Upper lobe of left lung (tissue), 6 donors: Measurements from ENCODE around the gene NEDD4L. TPM values are rescaled to one million over a fixed set of nuclear protein-coding genes. Genes with fewer than 3 reads are reported as not detected.

ENCODE experiments used
- ATAC-seq, 2 donors: fragments of 200-7000 bp; cut with Tn5 transposase; one replicate each; pipeline ENCODE4 v1.9.1; 2022; ENCODE audit warnings: mild to moderate bottlenecking in 2 of 2, moderate library complexity in 2 of 2; ENCODE audit not compliant: low FRiP score in 2 of 2
- DNase-seq, 2 donors: peaks; one replicate each; pipeline ENCODE4 v3.0.0-alpha.2; 2019 to 2020
- H3K27ac ChIP-seq, 4 donors: fragments of 200-600 bp; sonication (generic); one replicate each; pipeline ENCODE4 v1.5.1; 2016 to 2019
- H3K27me3 ChIP-seq, 4 donors: fragments of 200-600 bp; sonication (generic); one replicate each; pipeline ENCODE4 v1.5.1; 2017 to 2019
- H3K36me3 ChIP-seq, 4 donors: fragments of 200-600 bp; sonication (generic); one replicate each; pipeline ENCODE4 v1.5.1; 2016 to 2019
- H3K4me1 ChIP-seq, 4 donors: fragments of 200-600 bp; sonication (generic); one replicate each; pipeline ENCODE4 v1.5.1; 2018 to 2019
- H3K4me3 ChIP-seq, 4 donors: fragments of 200-600 bp; sonication (generic); one replicate each; pipeline ENCODE4 v1.5.1; 2017 to 2019; ENCODE audit warnings: mild to moderate bottlenecking in 2 of 4, moderate library complexity in 1 of 4
- H3K9me3 ChIP-seq, 4 donors: fragments of 200-600 bp; sonication (generic); one replicate each; pipeline ENCODE4 v1.5.1; 2018 to 2019
- CTCF ChIP-seq, 6 experiments: fragments of 450-650 bp in 4 of 6; fragments of 200-600 bp in 2 of 6; sonication (generic) in 2 of 6; IDR thresholded peaks; one replicate each; pipeline ENCODE4 v1.5.1; 2016 to 2019; ENCODE audit warnings: antibody characterized with exemption in 6 of 6
- EP300 ChIP-seq, 4 donors: sonication (generic); formaldehyde crosslinking; IDR thresholded peaks; one replicate each; pipeline ENCODE4 v1.5.1; 2017; ENCODE audit warnings: antibody characterized with exemption in 4 of 4, control low read depth in 2 of 4
- POLR2A ChIP-seq, 4 donors: fragments of 450-650 bp; IDR thresholded peaks; one replicate each; pipeline ENCODE4 v1.5.1; 2016 to 2017; ENCODE audit warnings: antibody characterized with exemption in 4 of 4, mild to moderate bottlenecking in 2 of 4
- POLR2AphosphoS5 ChIP-seq, 2 donors: sonication (generic); formaldehyde crosslinking; IDR thresholded peaks; one replicate each; pipeline ENCODE4 v1.5.1; 2017; ENCODE audit warnings: antibody characterized with exemption in 2 of 2
- WGBS, 2 donors: methylation state at CpG; one replicate each; pipeline ENCODE4 v1.1.5; 2017 to 2018; 5-methylcytosine and 5-hydroxymethylcytosine counted together
- total RNA-seq, 6 donors: library from RNA; depleted of rRNA in 4 of 6; stranded (reverse); fragments of >200 nt in 4 of 6; gene quantifications; one replicate each; pipeline versions ENCODE4 v1.1.0 to v1.2.1, GENCODE V29; 2016 to 2021
- donor health status: DM: no; HTN: no; CAD: no; lungs with moderate emphysema.
- donor health status: DM: no; HTN: yes; CAD: no; lungs with severe emphysema.

NEDD4L gene
- total RNA-seq, 6 donors from 2014 or later, result 148 to 491 (median 300) TPM

GRCh38 chr18:58132595-58133261 is 88.7 kb downstream of the NEDD4L start:
- ATAC-seq, result no peak
- WGBS, 2 donors, result 63 to 68% methylated on average over 8 of the region's 8 CpGs
- TF ChIP-seq CTCF (IDR thresholded peaks at IDR 0.05), result no peak
- TF ChIP-seq EP300 (IDR thresholded peaks at IDR 0.05), result no peak
- TF ChIP-seq POLR2AphosphoS5 (IDR thresholded peaks at IDR 0.05), result no peak
- no peak for TF ChIP-seq POLR2A (IDR thresholded peaks at IDR 0.05)
- H3K27ac ChIP-seq, result no peak overlapping the region
- no peaks in the 10 kb centered on the region for H3K9me3 ChIP-seq
- no peaks in the 10 kb centered on the region for H3K36me3 ChIP-seq
- no peak for DNase-seq
- peaks cover 8 to 25% (median 17%) of the 10 kb centered on the region in 4 donors for H3K4me1 ChIP-seq
- no peaks in the 10 kb centered on the region for H3K27me3 ChIP-seq
- no peak overlapping the region for H3K4me3 ChIP-seq

- no peaks in the 10 kb centered on the region for H3K9me3 ChIP-seq
- no peaks in the 10 kb centered on the region for H3K27me3 ChIP-seq
- no peak overlapping the region for H3K4me3 ChIP-seq
- H3K36me3 ChIP-seq, result no peaks in the 10 kb centered on the region
- H3K27ac ChIP-seq, result peak overlapping the region in 1 of 4 donors; percentile 57
- DNase-seq (peak in 1 of 2 donors; percentile 18), ATAC-seq (no peak)
- TF ChIP-seq CTCF (IDR thresholded peaks at IDR 0.05), result no peak
- peak in 1 of 2 donors; percentile 45 for TF ChIP-seq POLR2AphosphoS5 (IDR thresholded peaks at IDR 0.05)
- peaks cover 8 to 29% (median 21%) of the 10 kb centered on the region in 4 donors for H3K4me1 ChIP-seq
- 49 to 57% methylated on average over 7 of the region's 7 CpGs for WGBS, 2 donors
Measured at GRCh38 chr18:58135183-58135641, 91.2 kb downstream of the NEDD4L start.

DNA sequence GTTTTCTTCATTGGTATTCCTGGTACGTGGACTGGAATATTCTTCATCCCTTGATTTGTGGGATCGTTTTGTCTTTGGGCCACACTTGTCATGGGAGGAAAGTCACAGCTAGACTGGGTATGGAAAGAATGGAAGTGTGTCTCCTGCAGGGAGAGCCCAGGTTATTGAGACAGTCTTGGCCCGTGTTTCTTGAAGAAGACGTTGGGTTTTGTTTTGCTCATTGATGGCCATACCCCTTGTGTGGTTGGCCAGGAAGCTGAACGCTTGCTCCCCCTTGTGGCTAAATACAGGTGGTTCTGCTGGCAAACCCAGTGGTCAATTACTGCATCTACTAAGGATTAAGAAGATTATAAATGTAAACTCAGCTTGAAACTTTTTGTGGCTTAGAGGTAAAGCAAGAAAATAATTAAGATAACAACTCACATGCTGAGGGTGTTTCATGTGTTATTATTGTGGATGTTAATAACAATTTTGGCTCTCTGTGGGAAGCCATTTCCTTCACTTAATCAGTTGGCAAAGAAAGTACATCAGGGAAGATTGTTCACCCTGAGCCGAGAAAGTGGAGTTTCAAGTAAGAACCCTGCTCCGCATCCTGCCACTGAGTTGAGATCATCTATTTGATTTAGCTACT is 91.8 kb downstream of the NEDD4L start:
- WGBS, 2 donors, result 36 to 39% methylated on average over 7 of the region's 7 CpGs
- TF ChIP-seq POLR2A (IDR thresholded peaks at IDR 0.05) (no peak), CTCF (IDR thresholded peaks at IDR 0.05) (peak; percentile 68 to 83 (median 77)), POLR2AphosphoS5 (IDR thresholded peaks at IDR 0.05) (no peak)
- Histone ChIP-seq H3K4me3 (no peak overlapping the region), H3K4me1 (peaks cover 8 to 34% (median 23%) of the 10 kb centered on the region in 4 donors), H3K9me3 (no peaks in the 10 kb centered on the region), H3K27ac (peak overlapping the region in 2 of 4 donors; percentile 52 to 57), H3K27me3 (no peaks in the 10 kb centered on the region), H3K36me3 (no peaks in the 10 kb centered on the region)
- DNase-seq, result peak in 1 of 2 donors; percentile 54
- ATAC-seq, result peak; percentile 62 to 85

DNA sequence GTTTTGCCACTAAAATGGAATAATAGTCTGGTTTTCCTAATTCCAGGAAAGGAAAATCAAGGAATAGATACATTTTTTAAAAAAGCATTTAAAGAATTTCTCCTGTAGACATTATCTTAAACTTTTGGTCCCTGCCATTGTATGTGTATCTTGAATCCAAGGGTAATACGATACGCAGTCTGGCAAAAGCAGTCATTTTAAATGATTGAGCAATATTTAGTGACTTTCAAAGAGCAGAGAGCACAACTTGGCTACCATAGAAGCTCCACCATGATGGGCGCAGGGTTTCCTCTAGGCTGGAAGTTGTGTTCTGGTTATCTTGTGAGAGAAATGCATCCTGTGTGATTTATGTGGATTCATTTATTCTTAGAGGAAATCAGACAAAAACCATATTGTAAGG is 92.9 kb downstream of the NEDD4L start:
- ATAC-seq (no peak), DNase-seq (peak in 1 of 2 donors; percentile 6)
- H3K36me3 ChIP-seq, result no peaks in the 10 kb centered on the region
- WGBS, 2 donors, result 70 to 83% methylated on average over 3 of the region's 3 CpGs
- TF ChIP-seq POLR2AphosphoS5 (IDR thresholded peaks at IDR 0.05) (no peak), CTCF (IDR thresholded peaks at IDR 0.05) (no peak), POLR2A (IDR thresholded peaks at IDR 0.05) (no peak), EP300 (IDR thresholded peaks at IDR 0.05) (no peak)
- H3K9me3 ChIP-seq, result no peaks in the 10 kb centered on the region
- peak overlapping the region in 2 of 4 donors; percentile 52 to 57 for H3K27ac ChIP-seq
- H3K4me1 ChIP-seq, result peaks cover 8 to 34% (median 23%) of the 10 kb centered on the region in 4 donors
- H3K27me3 ChIP-seq, result no peaks in the 10 kb centered on the region
- no peak overlapping the region for H3K4me3 ChIP-seq
